SK-N-SH (cell line): Measurements from ENCODE around the gene ZNF227. TPM values are rescaled to one million over a fixed set of nuclear protein-coding genes. Genes with fewer than 3 reads are reported as not detected.

Experiments used
- CTCF ChIA-PET: fragments of 300-600, 350-600 bp; formaldehyde crosslinking; extraction: SDS; loops from one replicate; lab custom pipeline; 2021; lab: Yijun Ruan, JAX
- POLR2A ChIA-PET: fragments of 350-600 bp; sonication (Branson Sonifier 250); formaldehyde crosslinking; extraction: SDS; loops from one replicate; lab custom pipeline; 2020; ENCODE audit warnings: antibody characterized with exemption, inconsistent platforms; lab: Yijun Ruan, JAX
- DNase-seq: peaks from one replicate; pipeline ENCODE4 v3.0.0; 2012
- H2AFZ ChIP-seq: fragments of 200-600 bp; sonication (generic); 2 replicates; pipeline ENCODE4 v1.8.1; 2016; ENCODE audit warnings: antibody characterized with exemption, mild to moderate bottlenecking, low read depth
- H3F3A ChIP-seq: fragments of 200-600 bp; sonication (generic); replicated peaks from 2 replicates; pipeline ENCODE3; 2016; ENCODE audit warnings: antibody characterized with exemption, mild to moderate bottlenecking; ENCODE audit not compliant: insufficient read depth
- H3K27ac ChIP-seq, 2 experiments: fragments of 200-500 bp in 1 of 2; fragments of 200-600 bp in 1 of 2; sonication (Bioruptor generic) in 1 of 2; sonication (generic), shearing (Covaris generic) in 1 of 2; 2 replicates each; pipeline versions ENCODE4 v1.5.1 to v1.6.1; 2014 to 2016; ENCODE audit warnings: low read depth in 2 of 2, inconsistent platforms in 1 of 2, low read length in 1 of 2, mild to moderate bottlenecking in 1 of 2, mixed read lengths in 1 of 2
- H3K27me3 ChIP-seq: fragments of 200-600 bp; sonication (generic), shearing (Covaris generic); 2 replicates; pipeline ENCODE4 v1.6.1; 2016; ENCODE audit warnings: mixed run types; ENCODE audit not compliant: insufficient read depth
- H3K36me3 ChIP-seq, 2 experiments: fragments of 200-500 bp in 1 of 2; fragments of 200-600 bp in 1 of 2; sonication (Bioruptor generic) in 1 of 2; sonication (generic) in 1 of 2; replicated peaks in 1 of 2; 2 replicates each; pipeline versions ENCODE3 to v1.5.1; 2014 to 2016; ENCODE audit warnings: low read length in 1 of 2, mild to moderate bottlenecking in 1 of 2; ENCODE audit not compliant: insufficient read depth in 2 of 2, control insufficient read depth in 1 of 2
- H3K4me1 ChIP-seq, 2 experiments: fragments of 200-500 bp in 1 of 2; fragments of 200-600 bp in 1 of 2; sonication (Bioruptor generic) in 1 of 2; sonication (generic), shearing (Covaris generic) in 1 of 2; 2 replicates each; pipeline versions ENCODE4 v1.5.1 to v1.6.1; 2014 to 2016; ENCODE audit warnings: low read depth in 1 of 2, low read length in 1 of 2, mixed run types in 1 of 2; ENCODE audit not compliant: insufficient read depth in 2 of 2, control insufficient read depth in 1 of 2
- H3K4me2 ChIP-seq: fragments of 200-600 bp; sonication (generic), shearing (Covaris generic); 2 replicates; pipeline ENCODE4 v1.6.1; 2017; ENCODE audit warnings: mixed run types
- H3K4me3 ChIP-seq, 2 experiments: fragments of 200-500 bp in 1 of 2; fragments of 200-600 bp in 1 of 2; sonication (Bioruptor generic) in 1 of 2; sonication (generic), shearing (Covaris generic) in 1 of 2; 2 replicates each; pipeline versions ENCODE4 v1.5.1 to v1.8.1; 2014 to 2016; ENCODE audit warnings: low read depth in 2 of 2, inconsistent platforms in 1 of 2, low read length in 1 of 2, mild to moderate bottlenecking in 1 of 2, mixed read lengths in 1 of 2, moderate library complexity in 1 of 2
- H3K79me2 ChIP-seq: fragments of 200-600 bp; sonication (generic); 2 replicates; pipeline ENCODE4 v1.8.1; 2017; ENCODE audit warnings: mild to moderate bottlenecking; ENCODE audit not compliant: insufficient read depth
- H3K9ac ChIP-seq: fragments of 200-600 bp; sonication (generic); 2 replicates; pipeline ENCODE4 v1.6.1; 2017; ENCODE audit warnings: mixed run types
- H3K9me2 ChIP-seq: fragments of 200-600 bp; sonication (generic); 2 replicates; pipeline ENCODE4 v1.6.1; 2017; ENCODE audit warnings: mixed run types
- H3K9me3 ChIP-seq: fragments of 200-600 bp; sonication (generic); 2 replicates; pipeline ENCODE4 v1.6.1; 2017; ENCODE audit warnings: mixed run types, mild to moderate bottlenecking, moderate library complexity
- H4K20me1 ChIP-seq: fragments of 200-600 bp; sonication (generic); 2 replicates; pipeline ENCODE4 v1.6.1; 2017; ENCODE audit warnings: mild to moderate bottlenecking, mixed run types; ENCODE audit not compliant: insufficient read depth
- EP300 ChIP-seq, 2 experiments: IDR thresholded peaks; 2 replicates each; pipeline versions ENCODE4 v1.4.0 to v1.6.1; 2012; ENCODE audit warnings: borderline replicate concordance in 1 of 2, low read depth in 1 of 2, low read length in 1 of 2
- EZH2phosphoT487 ChIP-seq: fragments of 200-600 bp; sonication (generic); IDR thresholded peaks from 2 replicates; pipeline ENCODE4 v1.6.1; 2017; ENCODE audit warnings: low read depth, mixed run types, mild to moderate bottlenecking, antibody characterized with exemption, moderate library complexity, borderline replicate concordance
- FOXJ3 ChIP-seq: sonication (generic); formaldehyde crosslinking; IDR thresholded peaks from 2 replicates; pipeline ENCODE4 v1.5.1; 2020; ENCODE audit warnings: mild to moderate bottlenecking, missing genetic modification reagents
- GABPA ChIP-seq: IDR thresholded peaks from 2 replicates; pipeline ENCODE4 v1.4.0; 2012; ENCODE audit warnings: low read depth, mild to moderate bottlenecking
- GATA2 ChIP-seq: sonication (generic); formaldehyde crosslinking; IDR thresholded peaks from 2 replicates; pipeline ENCODE4 v1.5.0; 2020; ENCODE audit warnings: mild to moderate bottlenecking, missing genetic modification reagents
- JUND ChIP-seq: IDR thresholded peaks from 2 replicates; pipeline ENCODE4 v1.4.0; 2012
- MEF2A ChIP-seq: IDR thresholded peaks from 2 replicates; pipeline ENCODE4 v1.4.0; 2012; ENCODE audit warnings: low read depth, borderline replicate concordance
- MXI1 ChIP-seq: IDR thresholded peaks from 2 replicates; pipeline ENCODE4 v1.6.1; 2012; ENCODE audit warnings: mild to moderate bottlenecking, low read depth, low read length, improper control_type of control experiment
- NFIC ChIP-seq: IDR thresholded peaks from 2 replicates; pipeline ENCODE4 v1.4.0; 2012; ENCODE audit warnings: borderline replicate concordance
- NRF1 ChIP-seq: IDR thresholded peaks from 2 replicates; pipeline ENCODE4 v1.6.1; 2012; ENCODE audit warnings: low read depth, mild to moderate bottlenecking, low read length
- RAD21 ChIP-seq: IDR thresholded peaks from 2 replicates; pipeline ENCODE4 v1.6.1; 2012; ENCODE audit warnings: mild to moderate bottlenecking, low read length
- RCOR1 ChIP-seq: fragments of 150-350 bp; IDR thresholded peaks from 2 replicates; pipeline ENCODE4 v1.6.1; 2017; ENCODE audit warnings: antibody characterized with exemption, low read length
- RFX5 ChIP-seq: IDR thresholded peaks from 2 replicates; pipeline ENCODE4 v1.6.1; 2012; ENCODE audit warnings: mild to moderate bottlenecking, improper control_type of control experiment, low read length
- RXRA ChIP-seq: IDR thresholded peaks from 2 replicates; pipeline ENCODE4 v1.4.0; 2012; ENCODE audit warnings: low read depth, mild to moderate bottlenecking, borderline replicate concordance
- SIN3A ChIP-seq: IDR thresholded peaks from 2 replicates; pipeline ENCODE4 v1.6.1; 2012; ENCODE audit warnings: low read depth, mild to moderate bottlenecking, low read length, moderate library complexity, borderline replicate concordance
- SMC3 ChIP-seq: IDR thresholded peaks from 2 replicates; pipeline ENCODE4 v1.6.1; 2012; ENCODE audit warnings: low read depth, low read length, improper control_type of control experiment
- TAF1 ChIP-seq: IDR thresholded peaks from 2 replicates; pipeline ENCODE4 v1.6.1; 2012; ENCODE audit warnings: low read depth, mild to moderate bottlenecking, low read length, moderate library complexity, borderline replicate concordance
- TCF12 ChIP-seq: IDR thresholded peaks from 2 replicates; pipeline ENCODE4 v1.4.0; 2012
- TEAD4 ChIP-seq: IDR thresholded peaks from 2 replicates; pipeline ENCODE4 v1.4.0; 2012; ENCODE audit warnings: mild to moderate bottlenecking, borderline replicate concordance; ENCODE audit not compliant: insufficient read depth
- USF1 ChIP-seq: IDR thresholded peaks from 2 replicates; pipeline ENCODE4 v1.4.0; 2012; ENCODE audit warnings: low read depth, borderline replicate concordance
- YY1 ChIP-seq: IDR thresholded peaks from 2 replicates; pipeline ENCODE4 v1.4.0; 2012; ENCODE audit warnings: low read depth, mild to moderate bottlenecking
- WGBS: methylation state at CpG from one replicate; pipeline ENCODE4 v1.1.6; 2017; ENCODE audit warnings: low lambda C conversion rate; 5-methylcytosine and 5-hydroxymethylcytosine counted together
- polyA plus RNA-seq, 3 experiments: library from polyadenylated mRNA; depleted of rRNA; stranded (reverse); fragments of >200 nt; gene quantifications; 2 replicates each; pipeline ENCODE4 v1.2.3, GENCODE V29; 2012
- TF ChIP-seq, protein P1 (sequence below): fragments of 200-600 bp; sonication (generic); IDR thresholded peaks from 2 replicates; pipeline ENCODE4 v1.6.1; 2017; ENCODE audit warnings: antibody characterized with exemption, mild to moderate bottlenecking, moderate library complexity
- TF ChIP-seq, protein P2 (sequence below): IDR thresholded peaks from 2 replicates; pipeline ENCODE4; 2012

The ZNF227 gene
- polyA plus RNA-seq, 1 of the 3 experiments (the other 2 are of a cell fraction): 8.3 TPM

GRCh38 chr19:44254496-44254895 lies 42.2 kb downstream of the ZNF227 start:
- H4K20me1 ChIP-seq: no peaks in the 10 kb centered on the region
- no peak overlapping the region for H3K4me3 ChIP-seq
- DNase-seq: no peak
- no peaks in the 10 kb centered on the region for H3K27me3 ChIP-seq
- H3K27ac ChIP-seq: no peak overlapping the region
- H3K9me2 ChIP-seq: no peaks in the 10 kb centered on the region
- ChIA-PET CTCF (no interaction called here), POLR2A (no interaction called here)
- no peaks in the 10 kb centered on the region for H3K79me2 ChIP-seq
- TF ChIP-seq EP300 (IDR thresholded peaks at IDR 0.05; ENCODE audit: borderline replicate concordance in 1 of 2, low read depth in 1 of 2, low read length in 1 of 2): no peak
- TF ChIP-seq MEF2A: no peak
- TF ChIP-seq TEAD4: no peak
- TF ChIP-seq GATA2 (CRISPR knock-in tag): no peak
- TF ChIP-seq NFIC: no peak
- no peak for TF ChIP-seq TAF1
- no peak for TF ChIP-seq JUND
- TF ChIP-seq SMC3: no peak
- no peak for TF ChIP-seq YY1
- TF ChIP-seq, protein P1, sequence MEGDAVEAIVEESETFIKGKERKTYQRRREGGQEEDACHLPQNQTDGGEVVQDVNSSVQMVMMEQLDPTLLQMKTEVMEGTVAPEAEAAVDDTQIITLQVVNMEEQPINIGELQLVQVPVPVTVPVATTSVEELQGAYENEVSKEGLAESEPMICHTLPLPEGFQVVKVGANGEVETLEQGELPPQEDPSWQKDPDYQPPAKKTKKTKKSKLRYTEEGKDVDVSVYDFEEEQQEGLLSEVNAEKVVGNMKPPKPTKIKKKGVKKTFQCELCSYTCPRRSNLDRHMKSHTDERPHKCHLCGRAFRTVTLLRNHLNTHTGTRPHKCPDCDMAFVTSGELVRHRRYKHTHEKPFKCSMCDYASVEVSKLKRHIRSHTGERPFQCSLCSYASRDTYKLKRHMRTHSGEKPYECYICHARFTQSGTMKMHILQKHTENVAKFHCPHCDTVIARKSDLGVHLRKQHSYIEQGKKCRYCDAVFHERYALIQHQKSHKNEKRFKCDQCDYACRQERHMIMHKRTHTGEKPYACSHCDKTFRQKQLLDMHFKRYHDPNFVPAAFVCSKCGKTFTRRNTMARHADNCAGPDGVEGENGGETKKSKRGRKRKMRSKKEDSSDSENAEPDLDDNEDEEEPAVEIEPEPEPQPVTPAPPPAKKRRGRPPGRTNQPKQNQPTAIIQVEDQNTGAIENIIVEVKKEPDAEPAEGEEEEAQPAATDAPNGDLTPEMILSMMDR: no peak
- TF ChIP-seq RFX5: no peak
- no peaks in the 10 kb centered on the region for H3F3A ChIP-seq
- no peak overlapping the region for H3K9ac ChIP-seq
- peaks cover under 1 to 5% of the 10 kb centered on the region in 2 experiments for H3K36me3 ChIP-seq
- H3K9me3 ChIP-seq: peaks cover 12% of the 10 kb centered on the region; the same call in 1 of the 2 replicates
- no peak overlapping the region for H3K4me2 ChIP-seq
- H2AFZ ChIP-seq: no peak overlapping the region
- H3K4me1 ChIP-seq: no peaks in the 10 kb centered on the region
- WGBS: 85% methylated on average over 2 of the region's 2 CpGs

DNA sequence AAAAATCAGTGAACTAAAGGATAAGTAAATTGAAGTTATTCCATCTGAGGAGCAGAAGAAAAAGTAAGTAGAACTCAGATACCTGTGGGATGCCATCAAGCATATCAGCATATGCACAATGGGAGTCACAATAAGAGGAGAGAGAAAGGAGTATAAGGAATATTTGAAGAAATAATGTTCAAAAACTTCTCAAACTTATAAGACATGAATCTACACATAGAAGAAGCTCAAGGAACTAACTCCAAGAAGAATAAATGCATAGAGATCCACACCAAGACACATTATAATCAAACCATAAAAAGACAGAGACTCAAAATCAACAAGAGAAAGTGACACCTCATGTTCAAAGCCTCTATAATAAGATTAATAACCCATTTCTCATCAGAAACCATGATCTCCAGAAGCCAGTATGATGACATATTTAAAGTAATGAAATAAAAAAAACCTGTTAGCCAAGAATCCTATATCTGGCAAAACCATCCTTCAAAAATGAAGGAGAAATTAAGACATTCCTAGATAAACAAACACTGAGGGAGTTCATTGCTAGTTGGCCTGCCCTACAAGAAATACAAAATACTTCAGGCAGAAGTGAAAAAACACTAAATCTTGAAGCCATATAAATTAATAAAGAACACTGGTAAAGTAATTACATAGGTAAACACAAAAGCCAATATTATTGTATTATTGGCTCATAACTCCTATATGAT lies 43.5 kb downstream of the ZNF227 start:
- Histone ChIP-seq H3K4me2 (no peak overlapping the region), H3K9me3 (peaks cover 11% of the 10 kb centered on the region; the same call in 1 of the 2 replicates)
- CTCF ChIA-PET: no interaction called here

More for the DNA sequence above, 43.5 kb downstream of the ZNF227 start:
- H2AFZ ChIP-seq: no peak overlapping the region
- DNase-seq: no peak
- no peaks in the 10 kb centered on the region for H3K27me3 ChIP-seq
- no peak for TF ChIP-seq RXRA
- no peak for TF ChIP-seq RAD21
- no peak for TF ChIP-seq EP300 (IDR thresholded peaks at IDR 0.05; ENCODE audit: borderline replicate concordance in 1 of 2, low read depth in 1 of 2, low read length in 1 of 2)
- TF ChIP-seq YY1: no peak
- TF ChIP-seq, protein P2, sequence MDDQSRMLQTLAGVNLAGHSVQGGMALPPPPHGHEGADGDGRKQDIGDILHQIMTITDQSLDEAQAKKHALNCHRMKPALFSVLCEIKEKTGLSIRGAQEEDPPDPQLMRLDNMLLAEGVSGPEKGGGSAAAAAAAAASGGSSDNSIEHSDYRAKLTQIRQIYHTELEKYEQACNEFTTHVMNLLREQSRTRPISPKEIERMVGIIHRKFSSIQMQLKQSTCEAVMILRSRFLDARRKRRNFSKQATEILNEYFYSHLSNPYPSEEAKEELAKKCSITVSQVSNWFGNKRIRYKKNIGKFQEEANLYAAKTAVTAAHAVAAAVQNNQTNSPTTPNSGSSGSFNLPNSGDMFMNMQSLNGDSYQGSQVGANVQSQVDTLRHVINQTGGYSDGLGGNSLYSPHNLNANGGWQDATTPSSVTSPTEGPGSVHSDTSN: no peak
- TF ChIP-seq EZH2phosphoT487: no peak
- no peak for TF ChIP-seq NRF1
- no peak for TF ChIP-seq TAF1
- TF ChIP-seq USF1: no peak
- no peak for TF ChIP-seq FOXJ3
- no peak for TF ChIP-seq TCF12
- TF ChIP-seq GABPA: no peak
- no peak for TF ChIP-seq RCOR1
- TF ChIP-seq NFIC: no peak
- TF ChIP-seq MXI1: no peak
- TF ChIP-seq SIN3A: no peak
- no peaks in the 10 kb centered on the region for H3K79me2 ChIP-seq
- POLR2A ChIA-PET: no interaction called here
- H3K9me2 ChIP-seq: no peaks in the 10 kb centered on the region
- H3K4me1 ChIP-seq: peaks cover 0 to 4% of the 10 kb centered on the region in 2 experiments; a peak in 1 of 4 replicates
- no peaks in the 10 kb centered on the region for H4K20me1 ChIP-seq
- no peak overlapping the region for H3K9ac ChIP-seq
- no peaks in the 10 kb centered on the region for H3F3A ChIP-seq
- H3K36me3 ChIP-seq: no peaks in the 10 kb centered on the region
- no peak overlapping the region for H3K4me3 ChIP-seq
- no peak overlapping the region for H3K27ac ChIP-seq
